ENCODE results near the gene CARS1. TPM values are rescaled to one million over a fixed set of nuclear protein-coding genes. Genes with fewer than 3 reads are reported as not detected.
"Not testable (repeated sequence)": the region's sequence is repeated elsewhere in the genome, so short reads cannot be mapped to it uniquely, and the experiment has no call there.

Gene CARS1
- total and polyA plus RNA-seq, 2 of the 8 experiments (the other 6 are each of a cell fraction or from before 2014, with no cell fraction given) = 44.1 to 100 TPM

- not testable (repeated sequence) for FAIRE-seq; H3K4ac ChIP-seq (replicated peaks; ENCODE audit: insufficient read length, low read depth, low read length); H4K8ac ChIP-seq (ENCODE audit: extremely low read depth, insufficient read depth, low read length); H4K5ac ChIP-seq (ENCODE audit: insufficient read length, low read depth, low read length); H3K27ac ChIP-seq (ENCODE audit: low read depth, low read length); H2BK5ac ChIP-seq (ENCODE audit: low read depth, low read length); H2BK20ac ChIP-seq (ENCODE audit: low read length); H3K56ac ChIP-seq (replicated peaks; ENCODE audit: insufficient read length, low read depth, low read length); H2BK120ac ChIP-seq (replicated peaks; ENCODE audit: low read depth, low read length); DNase-seq (ENCODE audit: low read depth in 1 of 2, low spot score in 2 of 2); H3K9ac ChIP-seq (replicated peaks in 1 of 4; ENCODE audit: extremely low read depth in 1 of 4, low read depth in 3 of 4, low read length in 3 of 4); H3K23me2 ChIP-seq (ENCODE audit: low read depth, low read length); H3K14ac ChIP-seq (ENCODE audit: insufficient read length); H3K23ac ChIP-seq (ENCODE audit: insufficient read length); H3K4me1 ChIP-seq (replicated peaks in 1 of 4; ENCODE audit: control insufficient read depth in 3 of 4, insufficient read depth in 4 of 4, low read length in 3 of 4); H2BK15ac ChIP-seq (ENCODE audit: low read length); H3K27me3 ChIP-seq (replicated peaks in 1 of 4; ENCODE audit: control insufficient read depth in 3 of 4, extremely low read depth in 1 of 4, insufficient read depth in 3 of 4, low read length in 3 of 4); H3K36me3 ChIP-seq (ENCODE audit: control insufficient read depth in 2 of 4, insufficient read depth in 4 of 4, low read length in 3 of 4); H3K79me2 ChIP-seq (ENCODE audit: control insufficient read depth in 1 of 2, insufficient read depth in 2 of 2, low read length in 2 of 2); H2AFZ ChIP-seq (ENCODE audit: low read length); H3K4me3 ChIP-seq (ENCODE audit: extremely low read depth in 1 of 4, insufficient read depth in 2 of 4, low read depth in 3 of 4, low read length in 4 of 4); H3K18ac ChIP-seq (ENCODE audit: extremely low read depth, low read length); H4K91ac ChIP-seq (replicated peaks; ENCODE audit: insufficient read length, low read length); H3K4me2 ChIP-seq (ENCODE audit: insufficient read depth in 1 of 2, low read depth in 2 of 2, low read length in 2 of 2); H2BK12ac ChIP-seq (ENCODE audit: low read depth, low read length); H4K20me1 ChIP-seq (replicated peaks in 1 of 2; ENCODE audit: control insufficient read depth in 1 of 2, insufficient read depth in 2 of 2, low read length in 2 of 2); H2AK5ac ChIP-seq (ENCODE audit: low read depth, low read length); H3K79me1 ChIP-seq (ENCODE audit: low read depth, low read length)
- peaks cover 11 to 15% of the 10 kb centered on the region in 2 experiments for H3K9me3 ChIP-seq (ENCODE audit: insufficient read depth in 2 of 2, low read depth in 1 of 2, low read length in 1 of 2)
- ChIA-PET CTCF (ENCODE audit: partially characterized antibody) (interaction anchor here (1.6 to 2.2 kb wide), 3 partner anchors 18 to 27 kb away, joined by 6 to 16 read pairs (median 12); no protein-coding TSS in a partner anchor), POLR2A (ENCODE audit: partially characterized antibody) (interaction anchor here (1.0 kb wide), 1 partner anchor 14 kb away, joined by 4 read pairs; no protein-coding TSS in a partner anchor)
- WGBS, 2 experiments (ENCODE audit: extremely low coverage in 1 of 2, insufficient coverage in 1 of 2, insufficient read length in 1 of 2, insufficient replicate concordance in 2 of 2, low coverage in 1 of 2, low lambda C conversion rate in 2 of 2, missing lambda C conversion rate in 1 of 2) = 82% methylated on average over 4 of the region's 4 CpGs; no CpG with 5 or more reads in 1 of the 2 experiments
Measured at GRCh38 chr11:3063432-3063831, 6.2 kb upstream of the CARS1 start.
